NCI-H82 (cell line): Measurements from ENCODE around the gene COX4I2.
"Not testable (repeated sequence)": the region's sequence is repeated elsewhere in the genome, so short reads cannot be mapped to it uniquely, and the experiment has no call there.

ENCODE experiments used
- DNase-seq: peaks from one replicate; lab custom pipeline; 2025; lab: John Stamatoyannopoulos, UW

Gene COX4I2

GRCh38 chr20:31654534-31654933, 16.8 kb downstream of the COX4I2 start:
- DNase-seq, result no peak

- peak; percentile 84 for DNase-seq
Observed at GRCh38 chr20:31661625-31662371, 24.1 kb downstream of the COX4I2 start.

GRCh38 chr20:31662372-31662854, 24.7 kb downstream of the COX4I2 start:
- no peak for DNase-seq

GRCh38 chr20:31663524-31663837, 25.8 kb downstream of the COX4I2 start:
- no peak for DNase-seq

- DNase-seq, result no peak
Observed at GRCh38 chr20:31663838-31664695, 26.4 kb downstream of the COX4I2 start.

GRCh38 chr20:31664696-31665354, 27.1 kb downstream of the COX4I2 start:
- no peak for DNase-seq

- no peak for DNase-seq
Observed at GRCh38 chr20:31665753-31666152, 28.0 kb downstream of the COX4I2 start.

GRCh38 chr20:31666258-31667042, 28.7 kb downstream of the COX4I2 start:
- peak; percentile 88 for DNase-seq

GRCh38 chr20:31667315-31668285, 29.9 kb downstream of the COX4I2 start:
- no peak for DNase-seq

- not testable (repeated sequence) for DNase-seq
Observed at GRCh38 chr20:31668944-31669343, 31.2 kb downstream of the COX4I2 start.

GRCh38 chr20:31669876-31670275, 32.2 kb downstream of the COX4I2 start:
- DNase-seq, result no peak

GRCh38 chr20:31670371-31671228, 32.9 kb downstream of the COX4I2 start:
- DNase-seq, result no peak

- no peak for DNase-seq
Observed at GRCh38 chr20:31671324-31671723, 33.6 kb downstream of the COX4I2 start.

GRCh38 chr20:31673435-31673834, 35.7 kb downstream of the COX4I2 start:
- no peak for DNase-seq

GRCh38 chr20:31673943-31674463, 36.3 kb downstream of the COX4I2 start:
- no peak for DNase-seq

- DNase-seq, result no peak
Observed at GRCh38 chr20:31674895-31675827, 37.4 kb downstream of the COX4I2 start.

- peak; percentile 85 for DNase-seq
Observed at GRCh38 chr20:31675828-31676608, 38.3 kb downstream of the COX4I2 start.

GRCh38 chr20:31676609-31676989, 38.9 kb downstream of the COX4I2 start:
- no peak for DNase-seq
